ENCODE data around the gene HECW1.

HECW1 gene

DNA sequence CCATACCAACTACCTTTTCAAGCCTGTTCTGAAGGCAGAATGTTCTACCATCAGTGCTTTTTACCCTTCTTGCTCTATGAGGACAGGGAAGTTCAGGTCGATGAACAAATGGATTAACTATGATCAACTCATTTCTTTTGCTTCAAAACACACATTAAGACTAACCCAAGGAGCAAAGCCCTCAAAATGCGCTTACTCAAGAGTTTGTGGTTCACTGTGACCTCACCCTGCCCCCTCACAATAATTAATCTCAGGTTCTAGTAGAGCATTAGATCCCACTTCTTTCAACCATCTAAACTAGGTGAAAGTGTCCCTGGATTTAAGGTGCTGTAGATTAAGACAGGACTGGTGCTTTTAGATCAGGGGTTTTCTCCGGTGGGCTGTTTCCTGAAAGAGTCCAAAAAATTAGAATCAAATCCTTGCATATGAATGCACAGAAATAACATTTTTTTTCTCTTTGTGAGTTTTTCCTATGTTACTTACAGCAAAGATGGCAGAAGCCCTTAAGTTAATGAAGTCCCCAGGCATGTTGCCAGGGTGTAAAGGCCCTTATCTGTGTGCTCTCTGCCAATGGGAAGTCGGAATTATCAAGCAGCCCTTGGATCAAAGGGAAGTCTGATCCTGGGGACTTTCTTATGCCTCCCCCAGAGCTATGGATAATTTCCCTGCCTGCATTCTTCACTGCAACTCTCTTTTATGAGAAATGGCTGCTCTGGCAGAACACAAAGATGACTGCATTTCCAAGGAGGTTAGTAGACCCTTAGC is 264.9 kb downstream of the HECW1 start:
- no peak for DNase-seq (ENCODE audit: low read depth)

DNA sequence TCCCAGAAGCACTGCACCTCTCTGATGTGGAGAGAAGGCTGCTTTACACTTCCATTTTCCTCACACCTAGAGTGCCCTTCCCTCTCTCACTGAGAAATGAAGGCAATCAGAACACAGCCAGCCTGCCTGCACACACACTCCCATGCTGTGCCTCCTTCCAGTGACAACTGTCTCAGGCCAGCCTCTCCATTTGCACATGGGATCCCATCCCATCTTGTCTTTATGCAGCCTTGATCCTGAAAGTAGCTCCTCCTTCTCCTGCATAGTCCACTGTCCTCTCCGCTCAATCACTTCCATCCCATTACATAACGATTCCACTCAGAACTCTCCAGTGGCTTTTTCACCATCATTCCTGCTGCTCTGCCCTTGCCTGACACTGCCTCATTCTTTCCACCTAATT is 266.8 kb downstream of the HECW1 start:
- no peak for DNase-seq (ENCODE audit: low read depth)

DNA sequence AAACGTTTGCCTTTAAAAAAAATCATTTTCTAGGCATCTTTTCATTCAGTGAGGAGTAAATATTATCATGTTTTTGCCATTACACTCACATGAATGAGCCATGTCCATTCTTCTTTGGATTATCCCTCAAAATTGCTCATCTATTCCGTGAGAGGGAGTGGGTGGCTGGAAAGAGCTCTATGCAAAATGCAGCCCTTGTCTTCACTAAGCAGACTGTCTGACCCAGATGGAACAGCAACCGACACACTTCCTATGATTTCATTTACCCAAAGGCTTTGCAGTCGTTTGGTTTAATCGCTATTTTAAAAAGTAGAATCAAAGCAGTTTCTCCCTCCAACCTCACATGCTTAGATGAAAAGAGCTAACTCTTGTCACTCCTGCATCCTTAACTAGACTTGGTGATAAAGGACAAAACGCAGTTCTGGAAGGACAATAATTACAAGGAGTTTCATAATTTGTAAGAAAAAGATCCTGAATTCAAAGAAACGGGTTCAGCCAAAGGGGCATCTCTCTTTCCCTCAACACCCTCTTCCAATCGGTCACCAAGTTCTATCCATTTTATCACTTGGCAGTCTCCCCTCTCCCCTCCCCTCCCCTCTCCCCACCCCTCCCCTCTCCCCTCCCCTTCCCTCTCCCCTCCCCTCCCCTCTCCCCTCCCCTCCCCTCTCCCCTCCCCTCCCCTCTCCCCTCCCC is 272.3 kb downstream of the HECW1 start:
- no peak for DNase-seq (ENCODE audit: low read depth)

DNA sequence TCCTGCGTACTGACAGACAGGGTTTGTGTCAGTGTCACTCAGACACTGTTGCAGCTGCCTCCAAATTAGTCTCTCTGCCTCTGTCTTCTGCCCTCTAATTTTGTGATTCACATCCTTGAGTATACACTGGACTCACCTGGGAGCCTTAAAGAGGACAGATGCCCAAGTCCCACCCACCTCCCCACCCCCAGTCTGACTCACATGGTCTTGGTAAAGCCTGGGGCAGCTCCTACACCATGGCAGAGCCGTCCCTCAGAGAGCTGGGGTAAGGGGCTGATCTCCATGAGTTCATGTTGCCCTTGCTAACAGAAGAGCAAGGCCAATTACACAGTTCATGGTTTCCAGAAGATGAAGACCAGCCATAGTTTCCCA is 272.8 kb downstream of the HECW1 start:
- DNase-seq (ENCODE audit: low read depth) = no peak

DNA sequence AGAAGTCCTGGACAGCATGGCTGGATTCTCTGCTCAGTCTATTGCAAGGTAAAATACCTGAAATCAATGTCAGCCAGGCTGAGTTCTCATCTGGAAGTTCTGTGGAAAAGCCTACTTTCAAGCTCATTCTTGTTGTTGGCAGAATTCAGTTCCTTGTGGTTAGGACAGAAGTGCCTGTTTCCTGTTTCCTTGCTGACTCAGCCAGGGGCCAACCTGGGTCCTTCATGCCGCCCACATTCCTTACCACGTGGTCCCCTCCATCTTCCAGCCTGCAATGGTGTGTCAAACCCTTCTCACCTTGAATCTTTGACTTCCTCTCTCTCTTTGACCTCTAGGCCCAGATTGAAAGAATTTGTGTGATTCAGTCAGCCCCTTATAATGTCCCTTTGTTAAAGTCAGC is 273.4 kb downstream of the HECW1 start:
- DNase-seq (ENCODE audit: low read depth) = no peak

DNA sequence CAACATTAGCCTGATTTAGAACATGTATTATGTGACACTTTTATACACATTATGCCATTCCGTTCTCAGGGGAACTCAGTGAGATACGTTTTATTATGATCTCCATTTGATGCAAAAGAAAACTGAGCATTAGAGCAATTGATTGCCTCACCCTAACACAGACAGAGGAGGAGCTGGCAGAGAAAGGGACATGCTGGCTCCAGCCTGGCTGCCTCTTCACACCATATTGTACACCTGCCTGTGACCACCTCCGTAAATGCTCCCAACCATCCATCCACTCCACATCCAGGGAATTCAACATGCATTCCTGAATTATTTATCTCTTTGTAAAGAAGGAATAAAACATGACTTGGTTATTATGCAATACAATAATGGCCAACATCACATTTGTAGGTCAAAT is 275.5 kb downstream of the HECW1 start:
- no peak for DNase-seq (ENCODE audit: low read depth)

DNA sequence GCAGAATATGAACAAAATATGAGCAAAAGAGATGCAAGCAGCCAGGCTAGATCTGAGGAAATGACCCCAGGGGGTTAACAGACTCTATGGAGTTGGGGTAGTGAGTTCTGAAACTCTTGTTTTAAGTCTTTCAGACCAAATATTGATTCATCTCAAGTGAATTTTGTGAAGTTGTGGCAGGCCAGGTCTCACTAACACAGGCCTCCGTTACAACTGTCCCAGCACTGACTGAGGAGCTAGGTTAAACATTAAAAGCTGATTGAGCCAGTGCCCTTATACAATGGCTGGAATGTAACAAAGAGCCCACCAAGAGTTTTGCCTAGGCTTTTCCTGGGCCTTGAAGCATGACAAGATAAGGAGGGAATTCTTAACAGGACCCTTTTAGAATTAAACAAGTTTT is 278.1 kb downstream of the HECW1 start:
- DNase-seq (ENCODE audit: low read depth) = no peak

DNA sequence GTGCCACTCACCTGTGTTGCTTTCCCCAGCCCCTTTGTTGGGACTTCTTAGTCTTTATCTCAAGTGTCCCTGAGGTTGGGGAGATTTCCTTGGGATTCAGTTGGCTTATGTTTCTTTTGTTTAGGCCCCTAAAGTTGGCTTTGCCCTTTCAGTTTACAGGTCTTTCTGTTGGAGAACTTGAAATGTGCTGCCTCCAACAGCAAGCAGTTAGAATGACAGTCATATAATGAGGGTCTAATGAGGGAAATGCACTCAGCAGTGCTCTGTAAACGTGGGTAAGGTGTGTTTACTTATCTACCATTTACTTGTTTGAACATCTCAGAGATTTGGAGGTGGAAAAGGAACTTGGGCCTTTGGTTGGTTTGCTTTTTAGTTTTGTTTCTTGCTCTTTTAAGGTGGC is 279.1 kb downstream of the HECW1 start:
- DNase-seq (ENCODE audit: low read depth) = no peak

DNA sequence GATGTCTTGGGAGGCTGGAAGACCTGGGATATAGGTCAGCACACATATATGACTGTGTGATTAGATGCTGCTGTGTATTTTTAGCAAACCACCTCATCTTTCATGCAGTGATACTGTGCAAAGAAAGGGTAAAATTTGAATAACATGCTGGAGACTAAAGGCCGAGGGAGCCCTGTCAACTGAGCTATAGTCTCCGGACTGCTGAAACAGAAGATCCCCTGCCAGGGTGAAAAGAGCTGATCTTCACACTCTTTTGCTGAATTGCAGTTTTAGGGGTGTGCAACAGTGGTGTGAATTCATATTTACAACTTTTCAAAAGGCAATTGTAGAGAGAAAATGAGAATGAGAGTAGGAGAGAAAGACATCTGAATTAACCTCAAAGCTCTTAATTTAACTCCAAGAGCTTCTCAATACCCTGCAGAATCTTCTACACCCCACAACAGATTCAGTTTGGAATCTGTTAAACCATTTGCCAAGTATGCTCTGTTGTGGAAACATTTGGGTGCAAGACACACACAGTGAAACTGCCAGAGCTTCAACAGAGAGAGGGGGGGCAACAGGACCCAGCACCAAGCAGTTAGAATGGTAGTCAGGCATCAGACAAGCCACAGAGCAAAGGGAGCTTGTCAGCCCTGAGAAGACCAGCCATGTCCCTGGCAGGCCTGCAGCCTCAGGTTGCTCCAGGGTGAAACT is 280.3 kb downstream of the HECW1 start:
- no peak for DNase-seq (ENCODE audit: low read depth)

DNA sequence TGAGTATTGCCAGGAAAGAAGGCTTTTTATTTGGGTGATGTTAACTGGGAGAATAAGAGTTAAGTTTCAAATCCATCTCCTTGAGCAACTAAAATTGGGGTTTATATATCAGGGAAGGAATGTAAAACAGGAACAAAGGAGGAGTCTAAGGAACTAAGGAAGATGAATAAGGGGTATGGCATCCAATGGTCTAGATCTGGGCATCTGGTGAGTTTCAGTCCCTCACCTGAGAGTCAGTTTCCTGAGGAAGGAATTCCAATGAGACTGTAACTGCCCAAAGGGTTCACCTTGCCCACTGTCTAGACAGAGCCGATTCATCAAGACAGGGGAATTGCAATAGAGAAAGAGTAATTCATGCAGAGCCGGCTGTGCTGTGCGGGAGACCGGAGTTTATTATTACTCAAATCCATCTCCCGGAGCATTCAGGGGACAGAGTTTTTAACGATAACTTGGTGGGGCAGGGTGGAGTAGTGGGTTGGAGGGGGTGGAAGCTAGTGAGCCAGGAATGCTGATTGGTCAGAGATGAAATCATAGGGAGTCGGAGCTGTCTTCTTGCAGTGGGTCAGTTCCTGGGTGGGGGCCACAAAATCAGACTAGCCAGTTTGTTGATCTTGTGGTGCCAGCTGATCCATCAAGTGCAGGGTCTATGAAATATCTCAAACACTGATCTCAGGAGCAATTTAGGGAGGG is 282.1 kb downstream of the HECW1 start:
- no peak for DNase-seq (ENCODE audit: low read depth)

DNA sequence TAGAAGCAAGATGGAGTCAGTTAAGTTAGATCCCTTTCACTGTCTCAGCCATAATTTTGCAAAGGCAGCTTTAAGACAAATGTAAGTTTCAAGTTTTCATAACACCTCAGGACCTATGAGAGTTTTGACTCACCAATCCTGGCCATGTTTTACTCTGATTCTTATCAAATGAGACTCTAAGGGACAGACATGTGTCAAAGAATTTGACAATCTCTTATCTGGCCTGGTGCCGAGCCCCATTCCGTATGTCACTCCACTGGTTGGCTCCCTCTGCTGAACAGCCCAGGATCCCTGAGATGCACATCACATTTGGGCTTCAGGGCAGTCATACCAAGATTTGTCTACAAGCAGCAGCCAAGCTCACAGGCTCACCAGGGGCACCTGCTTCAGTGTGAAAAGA is 282.9 kb downstream of the HECW1 start:
- DNase-seq (ENCODE audit: low read depth) = no peak

DNA sequence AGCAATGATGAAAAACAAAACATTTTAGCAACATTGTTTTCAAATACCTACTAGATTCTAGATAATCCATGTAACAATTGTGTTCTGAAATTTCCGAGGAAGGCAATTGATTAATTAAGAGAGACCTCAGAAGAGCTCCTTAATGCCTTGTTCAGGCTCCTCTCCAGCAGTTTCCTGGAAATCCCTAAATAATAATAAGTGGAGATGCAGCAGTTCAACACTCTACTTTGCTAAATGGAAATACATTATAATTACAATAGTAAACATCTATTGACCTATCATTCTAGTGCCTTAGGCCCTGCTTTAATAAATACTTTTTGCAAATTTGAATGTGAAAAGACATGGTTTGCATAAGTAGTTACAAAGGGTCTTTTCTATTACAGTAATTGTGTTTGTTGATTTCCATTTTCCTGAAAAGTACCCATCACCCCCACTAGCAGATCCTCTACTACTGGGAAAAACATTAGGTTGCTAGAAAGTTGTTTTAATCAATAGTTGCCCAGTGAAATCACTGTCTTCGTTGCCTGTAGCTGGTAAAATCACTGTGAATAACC is 283.8 kb downstream of the HECW1 start:
- no peak for DNase-seq (ENCODE audit: low read depth)

DNA sequence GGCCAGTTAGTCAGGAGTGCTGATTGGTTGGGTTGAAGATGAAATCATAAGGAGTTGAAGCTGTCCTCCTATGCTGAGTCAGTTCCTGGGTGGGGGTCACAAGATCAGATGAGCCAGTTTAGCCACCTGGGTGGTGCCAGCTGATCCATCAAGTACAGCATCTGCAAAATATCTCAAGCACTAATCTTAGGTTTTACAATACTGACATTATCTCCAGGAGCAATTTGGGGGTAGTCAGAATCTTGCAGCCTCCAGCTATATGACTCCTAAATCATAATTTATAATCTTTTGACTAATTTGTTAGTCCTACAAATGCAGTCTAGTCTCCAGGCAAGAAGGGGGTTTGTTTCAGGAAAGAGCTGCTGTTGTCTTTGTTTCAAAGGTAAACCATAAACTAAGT is 286.4 kb downstream of the HECW1 start:
- no peak for DNase-seq (ENCODE audit: low read depth)

DNA sequence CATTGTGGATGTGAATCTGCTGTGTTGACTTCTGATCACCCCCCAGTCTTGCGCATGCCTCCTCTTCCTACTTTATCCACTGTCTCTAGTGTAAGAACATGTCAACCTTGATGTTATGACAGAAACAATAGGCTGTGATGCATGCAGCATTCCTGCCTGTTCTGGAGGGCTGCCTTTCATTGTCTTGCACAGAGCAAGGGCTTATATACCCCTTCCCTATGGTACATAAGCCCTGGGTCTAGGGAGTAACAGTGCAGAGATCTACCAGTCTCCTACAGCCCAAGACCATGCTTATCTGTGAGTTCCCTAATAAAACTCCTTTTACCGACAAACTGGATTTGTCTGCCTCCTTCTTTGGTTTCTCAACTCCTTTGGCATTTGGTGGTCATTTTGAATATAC is 293.5 kb downstream of the HECW1 start:
- no peak for DNase-seq (ENCODE audit: low read depth)

DNA sequence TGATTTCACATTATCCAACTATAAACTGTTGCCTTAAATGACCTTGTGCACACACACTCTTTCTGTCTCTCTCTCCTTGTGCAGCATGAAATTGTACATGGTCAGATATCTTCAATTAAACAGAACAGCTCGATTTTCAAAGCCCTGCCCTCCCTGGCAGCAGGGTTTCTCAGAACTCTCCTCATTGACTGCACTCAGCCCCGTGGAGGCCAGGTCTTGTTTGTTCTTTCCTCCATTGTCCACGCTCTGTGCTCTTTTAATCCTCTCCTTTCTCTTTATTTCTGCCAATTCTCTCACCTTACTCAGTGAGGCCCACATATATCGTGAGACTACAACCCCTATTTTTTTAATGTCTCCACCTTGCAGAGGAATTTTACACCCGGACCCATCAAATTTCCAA is 294.5 kb downstream of the HECW1 start:
- DNase-seq (ENCODE audit: low read depth) = no peak

DNA sequence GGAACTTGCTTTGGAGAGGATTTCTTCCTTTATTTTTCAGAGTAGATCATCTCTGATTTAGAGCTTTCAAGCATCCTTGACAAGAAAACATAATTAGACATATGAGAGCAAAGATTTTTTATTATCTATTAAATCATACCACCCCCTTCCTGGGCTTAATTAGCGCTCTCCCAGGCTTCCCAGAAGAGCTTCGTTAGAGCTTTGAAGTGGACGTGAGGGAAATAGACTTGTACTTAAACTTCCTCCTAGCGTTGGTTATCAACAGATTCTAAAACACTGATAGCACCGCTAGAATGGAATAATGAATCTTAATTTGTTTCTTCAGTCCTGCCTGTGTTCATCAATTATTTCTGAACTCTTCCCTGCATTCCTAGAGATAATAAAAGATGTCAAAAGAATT is 296.5 kb downstream of the HECW1 start:
- no peak for DNase-seq (ENCODE audit: low read depth)

DNA sequence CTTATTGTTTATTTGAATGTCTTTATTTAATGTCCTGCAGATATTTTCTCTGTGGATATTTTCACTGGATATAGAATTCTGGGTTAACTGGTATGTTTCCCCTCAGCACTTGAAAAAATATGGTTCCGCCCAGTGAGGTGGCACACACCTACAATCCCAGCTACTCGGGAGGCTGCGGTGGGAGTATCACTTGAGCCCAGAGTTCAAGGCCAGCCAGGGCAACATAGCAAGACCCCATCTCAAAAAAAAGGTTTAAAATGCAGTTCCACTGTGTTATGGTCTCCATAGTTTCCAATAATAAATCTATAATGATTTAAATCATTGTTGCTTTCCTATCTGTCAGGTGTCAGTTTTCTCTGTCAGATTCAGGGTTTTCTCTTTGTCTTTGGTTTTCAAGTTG is 305.0 kb downstream of the HECW1 start:
- no peak for DNase-seq (ENCODE audit: low read depth)

DNA sequence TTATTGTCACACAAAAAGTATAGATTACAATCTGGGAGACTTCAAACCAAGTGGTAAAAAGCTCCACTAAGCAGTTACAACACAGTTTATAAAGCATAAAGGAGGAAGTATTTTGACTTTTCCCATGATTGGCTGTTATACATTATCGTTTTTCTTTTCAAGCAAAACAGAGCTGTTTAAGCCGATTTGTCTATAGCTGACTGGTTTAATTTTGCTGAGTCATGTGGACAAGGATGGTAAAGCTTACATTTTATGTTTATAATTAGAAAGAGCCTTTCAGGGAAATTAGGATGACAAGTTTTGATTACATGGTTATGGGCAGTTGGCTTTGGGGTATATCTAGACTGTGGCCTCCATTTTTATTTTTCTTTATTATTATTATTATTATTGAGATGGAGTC is 318.0 kb downstream of the HECW1 start:
- no peak for DNase-seq (ENCODE audit: low read depth)

DNA sequence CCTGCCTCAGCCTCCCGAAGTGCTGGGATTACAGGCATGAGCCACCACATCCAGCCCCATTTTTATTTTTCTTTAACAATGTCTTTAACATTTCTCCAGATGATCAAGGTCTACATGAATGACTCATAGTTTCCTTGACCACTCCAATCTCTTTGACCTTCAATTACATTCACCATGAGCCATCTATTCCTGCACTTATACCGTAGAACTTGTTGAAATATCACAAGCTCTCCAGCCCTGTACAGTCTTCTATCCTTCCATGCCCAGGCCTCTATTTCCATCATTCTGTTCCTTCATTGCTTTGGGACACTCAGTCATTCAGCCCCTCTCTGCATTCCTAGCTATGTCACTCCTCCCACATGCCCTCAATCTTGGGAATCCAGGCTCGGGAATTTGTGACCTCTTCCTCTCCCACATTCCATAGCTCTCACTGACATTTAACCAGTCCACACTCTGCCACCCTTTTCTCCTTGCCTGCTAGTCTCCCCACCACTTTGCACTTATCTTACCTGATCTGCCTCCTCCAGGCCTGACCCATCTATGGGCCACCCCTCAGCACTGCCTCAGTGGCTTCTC is 318.7 kb downstream of the HECW1 start:
- no peak for DNase-seq (ENCODE audit: low read depth)

DNA sequence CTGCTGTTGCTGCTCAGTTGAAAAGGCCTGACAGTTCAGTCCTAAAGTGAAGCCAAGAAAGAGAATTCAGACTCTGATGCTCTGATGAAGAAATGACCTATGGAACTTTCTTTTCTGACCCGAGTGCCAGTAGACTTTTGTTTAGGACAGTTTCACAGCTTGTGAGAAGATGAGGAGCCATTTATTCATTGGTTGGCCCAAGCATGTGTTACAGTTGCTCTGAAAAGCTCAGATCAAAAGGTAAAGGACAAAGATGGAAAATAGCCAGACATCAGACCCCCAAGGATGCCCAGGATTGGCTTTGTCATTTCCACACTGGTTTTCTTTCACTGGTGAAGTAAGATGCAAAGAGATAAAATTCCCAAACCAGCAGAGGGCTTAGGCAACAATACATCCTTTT is 321.2 kb downstream of the HECW1 start:
- no peak for DNase-seq (ENCODE audit: low read depth)

DNA sequence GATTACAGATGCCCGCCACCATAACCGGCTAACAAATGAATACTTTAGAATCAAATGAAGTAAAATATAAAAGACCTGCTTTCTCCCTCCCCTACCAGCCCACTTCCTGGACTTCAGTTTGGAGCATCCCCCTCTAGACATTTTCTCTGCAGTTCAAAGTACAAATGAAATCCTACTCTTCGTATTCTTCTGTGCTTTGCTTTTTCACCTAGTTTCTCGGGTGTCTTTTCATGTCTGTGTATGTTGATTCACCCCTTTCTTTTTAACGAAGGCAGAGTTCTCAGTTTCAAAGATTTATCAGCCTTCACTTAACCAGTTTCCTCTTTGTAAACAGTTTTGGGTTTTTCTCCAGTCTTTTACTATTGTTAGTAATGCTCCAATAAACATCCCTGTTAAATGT is 324.6 kb downstream of the HECW1 start:
- DNase-seq (ENCODE audit: low read depth) = no peak

DNA sequence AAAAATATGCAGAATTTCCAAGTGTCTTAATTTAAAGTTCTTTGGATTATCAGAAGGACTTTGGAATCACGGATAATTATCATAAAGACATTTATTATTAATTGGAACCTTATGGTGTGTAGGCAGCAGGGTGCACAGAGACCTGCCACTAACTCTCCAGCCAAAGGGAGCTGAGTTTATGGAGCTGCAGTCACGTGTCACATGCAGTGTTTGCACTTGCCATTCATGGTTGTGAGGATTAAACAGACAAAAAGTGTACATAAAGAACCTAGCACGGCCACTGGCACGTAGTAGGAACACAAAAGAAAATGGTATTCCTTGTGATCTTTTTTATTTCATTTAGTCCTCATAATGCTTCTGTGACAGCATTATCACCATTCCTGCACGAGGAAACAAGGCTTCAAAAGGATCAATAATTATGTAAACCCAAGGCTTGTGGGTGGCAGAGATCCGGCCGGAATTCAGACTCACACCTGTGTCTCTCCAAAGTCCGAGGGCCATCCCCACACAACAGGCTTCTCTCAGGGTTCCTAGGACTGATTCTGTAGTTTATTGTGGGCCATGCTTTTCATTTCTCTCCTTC is 326.5 kb downstream of the HECW1 start:
- no peak for DNase-seq (ENCODE audit: low read depth)

Measured in stimulated activated CD8-positive, alpha-beta memory T cell treated with anti-CD3 and anti-CD28 coated beads, Interleukin-12 subunit alpha, Interleukin-12 subunit beta, amount 100 ng/mL, for 4 hours (primary cell).